Brain microvascular endothelial cell (primary cell): ENCODE measurements around the gene POU2F2.

Source experiments
- DNase-seq: peaks from one replicate; pipeline ENCODE4 v3.0.0-alpha.2; 2020
- H3K27ac ChIP-seq: fragments of 250-450 bp; sonication (Bioruptor Pico); 2 replicates; pipeline ENCODE4 v1.5.1; 2020; ENCODE audit warnings: mild to moderate bottlenecking, moderate library complexity
- H3K27me3 ChIP-seq: fragments of 250-450 bp; sonication (Bioruptor Pico); replicated peaks from 2 replicates; pipeline ENCODE4 v1.5.1; 2020; ENCODE audit warnings: mild to moderate bottlenecking
- H3K36me3 ChIP-seq: fragments of 250-450 bp; sonication (Bioruptor Pico); replicated peaks from 2 replicates; pipeline ENCODE4 v1.5.1; 2020; ENCODE audit warnings: mild to moderate bottlenecking
- H3K4me3 ChIP-seq: 2 replicates; pipeline ENCODE4 v1.5.1; 2011; ENCODE audit warnings: low read depth, mild to moderate bottlenecking, control low read depth, low read length, moderate library complexity
- in situ Hi-C: cut with HindIII; loops from 2 replicates; pipeline ENCODE4 v1.10.0; 2017; ENCODE audit warnings: low sequenced_read_pairs, low pct_ligation_motif_present
- TF ChIP-seq, protein P1 (sequence below): IDR thresholded peaks from 2 replicates; pipeline ENCODE4 v1.5.1; 2011; ENCODE audit warnings: low read depth, mild to moderate bottlenecking, moderate library complexity, low read length, control low read depth, inconsistent platforms; ENCODE audit errors: missing control alignments

The POU2F2 gene

DNA sequence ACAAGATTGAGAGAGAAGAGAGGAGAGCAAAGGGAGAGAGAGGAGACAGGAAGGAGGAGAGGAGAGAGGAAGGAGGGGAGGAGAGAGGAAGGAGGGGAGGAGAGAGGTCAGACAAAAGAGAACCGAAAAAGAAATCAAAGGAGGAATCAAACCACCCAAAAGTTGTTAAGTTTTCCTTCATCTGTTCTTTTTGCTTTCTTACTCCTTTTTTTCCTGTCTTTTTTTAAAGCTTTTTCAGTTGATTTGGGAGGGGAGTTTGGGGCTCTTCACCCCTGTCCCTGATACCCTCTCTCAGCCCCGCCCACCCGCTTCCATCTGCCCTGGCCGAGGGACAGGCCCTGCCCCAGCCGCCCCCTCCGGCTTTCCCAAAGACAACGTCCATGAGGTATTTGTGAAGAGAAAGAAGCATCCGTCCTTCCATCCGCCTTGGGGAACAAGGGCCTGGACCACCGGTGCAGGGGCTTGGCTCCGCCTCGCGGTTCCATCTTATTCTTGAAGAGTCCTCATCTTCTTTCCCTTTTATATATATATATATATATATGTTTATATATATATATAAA is 43.0 kb downstream of the POU2F2 start:
- no peaks in the 10 kb centered on the region for H3K27me3 ChIP-seq
- TF ChIP-seq, protein P1, sequence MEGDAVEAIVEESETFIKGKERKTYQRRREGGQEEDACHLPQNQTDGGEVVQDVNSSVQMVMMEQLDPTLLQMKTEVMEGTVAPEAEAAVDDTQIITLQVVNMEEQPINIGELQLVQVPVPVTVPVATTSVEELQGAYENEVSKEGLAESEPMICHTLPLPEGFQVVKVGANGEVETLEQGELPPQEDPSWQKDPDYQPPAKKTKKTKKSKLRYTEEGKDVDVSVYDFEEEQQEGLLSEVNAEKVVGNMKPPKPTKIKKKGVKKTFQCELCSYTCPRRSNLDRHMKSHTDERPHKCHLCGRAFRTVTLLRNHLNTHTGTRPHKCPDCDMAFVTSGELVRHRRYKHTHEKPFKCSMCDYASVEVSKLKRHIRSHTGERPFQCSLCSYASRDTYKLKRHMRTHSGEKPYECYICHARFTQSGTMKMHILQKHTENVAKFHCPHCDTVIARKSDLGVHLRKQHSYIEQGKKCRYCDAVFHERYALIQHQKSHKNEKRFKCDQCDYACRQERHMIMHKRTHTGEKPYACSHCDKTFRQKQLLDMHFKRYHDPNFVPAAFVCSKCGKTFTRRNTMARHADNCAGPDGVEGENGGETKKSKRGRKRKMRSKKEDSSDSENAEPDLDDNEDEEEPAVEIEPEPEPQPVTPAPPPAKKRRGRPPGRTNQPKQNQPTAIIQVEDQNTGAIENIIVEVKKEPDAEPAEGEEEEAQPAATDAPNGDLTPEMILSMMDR: no peak
- in situ Hi-C loops: no loop called here
- H3K27ac ChIP-seq: peak overlapping the region; percentile 56
- no peaks in the 10 kb centered on the region for H3K36me3 ChIP-seq
- no peak for DNase-seq
- H3K4me3 ChIP-seq: no peak overlapping the region

DNA sequence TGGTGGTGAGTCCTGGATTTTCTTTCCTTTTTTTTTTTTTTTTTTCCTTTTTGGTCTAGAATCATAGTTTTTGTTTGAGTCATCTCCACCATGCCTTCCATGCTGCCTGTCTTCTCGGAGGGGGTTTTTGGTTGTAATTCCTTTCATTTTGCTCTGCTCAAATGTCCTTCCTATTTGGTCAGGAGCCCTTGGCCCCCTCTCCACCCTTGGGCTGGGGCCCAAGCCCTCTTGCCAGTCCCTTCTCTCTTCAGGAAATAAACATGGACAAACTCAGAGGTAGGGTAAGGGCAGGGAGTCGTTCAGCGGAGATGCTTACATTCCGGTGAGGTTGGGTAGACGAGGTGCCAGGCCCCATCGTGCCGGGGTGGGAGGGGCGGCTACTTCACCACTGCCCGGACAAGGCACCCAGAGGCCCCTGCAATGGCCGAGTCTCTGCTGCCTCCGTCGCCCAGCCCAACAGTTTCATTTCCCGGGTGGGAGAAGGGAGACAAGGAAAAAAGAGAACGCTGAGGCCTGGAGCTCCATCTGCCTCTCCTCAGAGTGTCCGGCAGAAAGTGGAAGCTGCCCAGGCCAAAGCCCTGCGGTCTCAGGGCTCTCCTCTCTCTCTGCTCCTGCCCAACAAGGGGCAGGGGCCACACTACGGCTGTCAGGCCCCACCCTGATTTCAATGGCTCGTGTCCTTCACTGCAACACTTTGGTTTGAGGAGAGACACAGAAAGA is 43.6 kb downstream of the POU2F2 start:
- peak overlapping the region; percentile 56 for H3K27ac ChIP-seq
- peak; percentile 50 for DNase-seq
- H3K27me3 ChIP-seq: no peaks in the 10 kb centered on the region
- H3K36me3 ChIP-seq: no peaks in the 10 kb centered on the region
- peak overlapping the region; percentile 26 for H3K4me3 ChIP-seq
- in situ Hi-C loops: no loop called here
- TF ChIP-seq, protein P1: no peak

DNA sequence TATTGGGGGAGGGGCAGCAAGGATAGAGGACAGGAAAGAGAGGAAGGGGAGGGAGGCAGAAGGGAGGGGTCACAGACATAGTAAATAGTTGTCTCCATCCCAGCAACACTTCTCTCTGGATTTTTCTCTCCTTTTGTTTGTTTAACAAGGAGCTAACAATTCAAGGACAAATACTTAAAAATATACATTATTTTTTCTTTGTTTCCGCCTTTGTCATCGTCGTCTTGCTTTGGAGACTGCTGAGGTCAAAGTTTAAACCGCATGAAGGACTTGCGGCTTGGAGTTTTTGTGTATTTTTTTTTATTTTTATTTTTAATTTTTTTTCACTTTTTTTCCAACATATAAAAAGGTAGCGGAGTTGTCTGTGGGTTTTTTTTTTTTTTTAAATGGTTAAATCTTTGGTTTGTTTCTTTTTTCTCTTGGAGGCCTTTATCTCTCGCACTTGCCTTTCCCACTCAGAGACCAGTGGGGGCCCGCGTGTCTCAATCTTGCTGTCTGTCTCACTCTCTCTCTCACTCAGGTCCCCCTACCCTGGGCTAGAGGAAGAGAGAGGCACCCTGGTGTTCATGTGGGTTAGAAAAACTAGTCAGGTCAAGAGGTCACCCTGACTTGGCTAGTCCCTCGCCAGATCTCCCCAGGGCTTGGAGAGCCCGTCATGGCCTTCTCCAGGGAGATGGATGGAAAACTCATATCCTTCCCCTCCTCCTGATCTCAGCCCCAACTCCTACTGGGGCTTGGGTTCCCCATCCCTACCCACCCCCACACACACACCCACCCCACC is 45.3 kb downstream of the POU2F2 start:
- Histone ChIP-seq H3K4me3 (no peak overlapping the region), H3K27me3 (no peaks in the 10 kb centered on the region), H3K36me3 (peaks cover 6% of the 10 kb centered on the region), H3K27ac (no peak overlapping the region)
- no peak for DNase-seq
- in situ Hi-C loops: no loop called here
- TF ChIP-seq, protein P1: no peak

DNA sequence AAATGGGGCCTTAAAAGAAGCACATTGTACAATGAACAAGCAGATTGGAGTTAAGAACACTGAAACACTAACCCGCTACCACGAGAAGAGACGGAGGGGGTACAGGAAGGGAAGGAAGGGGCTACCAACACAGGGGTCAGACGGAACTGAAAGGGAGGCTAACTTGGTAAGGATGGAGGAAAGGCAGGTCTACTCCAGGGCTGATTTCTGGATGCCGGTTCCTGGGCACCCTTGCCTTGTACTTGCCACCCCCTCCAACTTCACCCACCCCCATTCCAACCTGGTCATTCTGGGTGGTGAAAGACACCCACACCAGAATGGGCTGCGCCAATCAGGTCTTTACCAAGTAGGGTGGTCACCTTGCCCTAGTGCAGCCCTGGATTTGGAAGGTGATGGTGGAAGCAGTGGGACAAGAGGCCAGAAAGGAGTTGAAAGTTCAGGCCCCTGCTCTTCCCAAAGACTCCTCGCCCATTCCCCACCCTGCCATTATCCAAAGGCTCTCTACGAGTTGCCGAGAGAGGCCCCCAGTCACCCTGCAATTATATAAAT is 46.0 kb downstream of the POU2F2 start:
- H3K27ac ChIP-seq: no peak overlapping the region
- in situ Hi-C loops: no loop called here
- H3K36me3 ChIP-seq: peaks cover 9% of the 10 kb centered on the region
- DNase-seq: no peak
- H3K27me3 ChIP-seq: no peaks in the 10 kb centered on the region
- TF ChIP-seq, protein P1: no peak
- no peak overlapping the region for H3K4me3 ChIP-seq

DNA sequence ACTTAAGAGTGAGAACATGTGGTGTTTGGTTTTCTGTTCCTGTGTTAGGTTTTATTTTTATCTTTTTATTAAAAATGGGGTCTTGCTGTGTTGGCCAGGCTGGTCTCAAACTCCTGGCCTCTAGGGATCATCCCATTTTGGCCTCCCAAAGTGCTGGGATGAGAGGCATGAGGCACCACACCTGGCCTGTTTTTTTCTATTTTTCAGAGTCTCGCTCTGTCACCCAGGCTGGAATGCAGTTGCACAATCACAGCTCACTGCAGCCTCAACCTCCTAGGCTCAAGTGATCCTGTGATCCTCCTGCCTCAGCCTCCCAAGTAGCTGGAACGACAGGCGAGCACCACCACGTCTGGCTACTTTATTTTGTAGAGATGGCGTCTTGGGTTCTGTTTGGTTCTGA is 48.7 kb downstream of the POU2F2 start:
- Histone ChIP-seq H3K4me3 (no peak overlapping the region), H3K27ac (no peak overlapping the region), H3K36me3 (peaks cover 36% of the 10 kb centered on the region), H3K27me3 (no peaks in the 10 kb centered on the region)
- in situ Hi-C loops: no loop called here
- TF ChIP-seq, protein P1: no peak
- no peak for DNase-seq
